Neuronal stem cell (in vitro differentiated cells): ENCODE measurements around the gene JMJD8.
A peak's percentile ranks its signal among the peaks of the same experiment; 100 is the strongest.

Source experiments
- DNase-seq: peaks from one replicate; pipeline ENCODE4 v3.0.0-alpha.2; 2013; ENCODE audit warnings: low spot score
- H2AFZ ChIP-seq: one replicate; pipeline ENCODE4 v1.6.1; 2013; ENCODE audit warnings: mild to moderate bottlenecking, low read length, inconsistent platforms
- H2AK5ac ChIP-seq: 2 replicates; pipeline ENCODE4 v1.6.1; 2013; ENCODE audit warnings: low read depth, mild to moderate bottlenecking, inconsistent platforms, low read length, moderate library complexity, mixed read lengths
- H2BK120ac ChIP-seq: 2 replicates; pipeline ENCODE4 v1.6.1; 2013; ENCODE audit warnings: low read depth, mild to moderate bottlenecking, inconsistent platforms, low read length, moderate library complexity, mixed read lengths
- H2BK12ac ChIP-seq: one replicate; pipeline ENCODE4 v1.6.1; 2013; ENCODE audit warnings: low read length, inconsistent platforms
- H2BK15ac ChIP-seq: 2 replicates; pipeline ENCODE4 v1.6.1; 2013; ENCODE audit warnings: mild to moderate bottlenecking, low read length, inconsistent platforms, mixed read lengths
- H2BK5ac ChIP-seq: one replicate; pipeline ENCODE4 v1.6.1; 2013; ENCODE audit warnings: inconsistent platforms, mild to moderate bottlenecking, low read length, moderate library complexity
- H3K14ac ChIP-seq: one replicate; pipeline ENCODE4 v1.6.1; 2013; ENCODE audit warnings: low read length, inconsistent platforms
- H3K18ac ChIP-seq: 2 replicates; pipeline ENCODE4 v1.6.1; 2013; ENCODE audit warnings: low read length, inconsistent platforms
- H3K23ac ChIP-seq: 2 replicates; pipeline ENCODE4 v1.6.1; 2013; ENCODE audit warnings: low read depth, mild to moderate bottlenecking, mixed read lengths, low read length, inconsistent platforms; ENCODE audit not compliant: poor library complexity
- H3K27ac ChIP-seq: replicated peaks from 3 replicates; pipeline ENCODE4 v1.5.1; 2013; ENCODE audit warnings: low read length, inconsistent platforms
- H3K27me3 ChIP-seq, 3 experiments: 2 replicates each; pipeline ENCODE4 v1.6.1; 2013; ENCODE audit warnings: low read length in 3 of 3, mild to moderate bottlenecking in 2 of 3, inconsistent platforms in 1 of 3, low read depth in 1 of 3, mixed read lengths in 1 of 3, moderate library complexity in 1 of 3; ENCODE audit not compliant: control insufficient read depth in 3 of 3, insufficient read depth in 3 of 3
- H3K36me3 ChIP-seq, 2 donors: replicated peaks in 1 of 2; 2 replicates each; pipeline ENCODE4 v1.6.1; 2013; ENCODE audit warnings: low read length in 2 of 2; ENCODE audit not compliant: control insufficient read depth in 2 of 2, insufficient read depth in 2 of 2
- H3K4ac ChIP-seq: 2 replicates; pipeline ENCODE4 v1.6.1; 2013; ENCODE audit warnings: inconsistent platforms, mild to moderate bottlenecking, low read length, moderate library complexity
- H3K4me1 ChIP-seq, 2 donors: 1 replicate in 1 of 2; 2 replicates in 1 of 2; pipeline ENCODE4 v1.6.1; 2013; ENCODE audit warnings: low read length in 2 of 2, low read depth in 1 of 2; ENCODE audit not compliant: control insufficient read depth in 2 of 2, insufficient read depth in 1 of 2
- H3K4me2 ChIP-seq: one replicate; pipeline ENCODE4 v1.6.1; 2013; ENCODE audit warnings: mild to moderate bottlenecking, low read length, inconsistent platforms; ENCODE audit not compliant: insufficient read depth, poor library complexity, severe bottlenecking
- H3K4me3 ChIP-seq, 2 donors: 2 replicates each; pipeline ENCODE4 v1.5.1; 2013; ENCODE audit warnings: low read length in 2 of 2, mild to moderate bottlenecking in 2 of 2, inconsistent platforms in 1 of 2, moderate library complexity in 1 of 2
- H3K79me1 ChIP-seq: one replicate; pipeline ENCODE4 v1.6.1; 2013; ENCODE audit warnings: low read depth, mild to moderate bottlenecking, inconsistent platforms, low read length, moderate library complexity
- H3K9ac ChIP-seq: one replicate; pipeline ENCODE4 v1.6.1; 2013; ENCODE audit warnings: mild to moderate bottlenecking, low read depth, low read length, inconsistent platforms; ENCODE audit not compliant: poor library complexity
- H3K9me3 ChIP-seq, 2 donors: replicated peaks in 1 of 2; 2 replicates each; pipeline versions ENCODE3 to v1.6.1; 2013; ENCODE audit warnings: low read length in 2 of 2, mild to moderate bottlenecking in 2 of 2, inconsistent platforms in 1 of 2, low read depth in 1 of 2, mixed read lengths in 1 of 2, moderate library complexity in 1 of 2; ENCODE audit not compliant: control insufficient read depth in 2 of 2, insufficient read depth in 1 of 2
- H4K8ac ChIP-seq: one replicate; pipeline ENCODE4 v1.6.1; 2013; ENCODE audit warnings: low read depth, mild to moderate bottlenecking, inconsistent platforms, low read length, moderate library complexity
- H4K91ac ChIP-seq: one replicate; pipeline ENCODE4 v1.6.1; 2013; ENCODE audit warnings: low read length, low read depth, mild to moderate bottlenecking, inconsistent platforms; ENCODE audit not compliant: poor library complexity
- WGBS, 2 donors: extraction: QIAGEN DNeasy Blood & Tissue Kit; methylation state at CpG; one replicate each; pipeline ENCODE4 v1.1.7; 2013; ENCODE audit warnings: missing lambda C conversion rate in 2 of 2, mixed read lengths in 1 of 2; ENCODE audit not compliant: insufficient read length in 2 of 2, insufficient replicate concordance in 1 of 2; ENCODE audit errors: extremely low coverage in 2 of 2; 5-methylcytosine and 5-hydroxymethylcytosine counted together

The JMJD8 gene

GRCh38 chr16:676913-677312 is 7.2 kb downstream of the JMJD8 start:
- Histone ChIP-seq H3K9ac (no peak overlapping the region), H2AK5ac (peak overlapping the region; percentile 6), H3K4me1 (peaks cover 6 to 21% of the 10 kb centered on the region in 2 donors), H3K27me3 (peaks cover 0 to 14% (median 0%) of the 10 kb centered on the region in 3 experiments), H3K4me3 (no peak overlapping the region), H3K14ac (peak overlapping the region; percentile 56), H2BK15ac (no peak overlapping the region), H3K23ac (peak overlapping the region; percentile 85), H4K91ac (peak overlapping the region; percentile 53), H3K36me3 (peaks cover 22 to 37% of the 10 kb centered on the region in 2 donors), H3K18ac (peak overlapping the region; percentile 17), H3K4ac (no peak overlapping the region), H2BK12ac (peak overlapping the region; percentile 73), H2AFZ (no peak overlapping the region), H3K4me2 (peak overlapping the region; percentile 2), H3K79me1 (peaks cover 18% of the 10 kb centered on the region), H2BK5ac (peak overlapping the region; percentile 93), H3K9me3 (peaks cover 0 to 2% of the 10 kb centered on the region in 2 donors), H2BK120ac (no peak overlapping the region), H3K27ac (no peak overlapping the region), H4K8ac (peak overlapping the region; percentile 82)
- no peak for DNase-seq
- no CpG with 5 or more reads among the region's 23 CpGs for WGBS, 2 donors

GRCh38 chr16:676565-676902 is 7.6 kb downstream of the JMJD8 start:
- peaks cover 17% of the 10 kb centered on the region for H3K79me1 ChIP-seq
- H2BK15ac ChIP-seq: peak overlapping the region; percentile 3
- H3K4ac ChIP-seq: no peak overlapping the region
- H3K9ac ChIP-seq: peak overlapping the region; percentile 53
- no peak overlapping the region for H2BK5ac ChIP-seq
- peaks cover 0 to 14% (median 0%) of the 10 kb centered on the region in 3 experiments for H3K27me3 ChIP-seq
- H2BK12ac ChIP-seq: no peak overlapping the region
- H4K91ac ChIP-seq: no peak overlapping the region
- no peak overlapping the region for H2AFZ ChIP-seq
- H3K14ac ChIP-seq: peak overlapping the region; percentile 39
- no peak overlapping the region for H4K8ac ChIP-seq
- H3K4me2 ChIP-seq: no peak overlapping the region
- no peaks in the 10 kb centered on the region for H3K9me3 ChIP-seq
- peak overlapping the region; percentile 82 for H2AK5ac ChIP-seq
- H3K23ac ChIP-seq: peak overlapping the region; percentile 85
- H3K4me1 ChIP-seq: peaks cover 3 to 18% of the 10 kb centered on the region in 2 donors
- peak overlapping the region in 1 of 2 donors; percentile 64 for H3K4me3 ChIP-seq
- DNase-seq: no peak
- no peak overlapping the region for H2BK120ac ChIP-seq
- H3K18ac ChIP-seq: peak overlapping the region; percentile 0
- no peak overlapping the region for H3K27ac ChIP-seq
- H3K36me3 ChIP-seq: peaks cover 20 to 36% of the 10 kb centered on the region in 2 donors
- no CpG with 5 or more reads among the region's 21 CpGs for WGBS, 2 donors

- H2AK5ac ChIP-seq: peak overlapping the region; percentile 82
- H3K27ac ChIP-seq: no peak overlapping the region
- no CpG with 5 or more reads among the region's 25 CpGs for WGBS, 2 donors
- H3K4me1 ChIP-seq: peaks cover 0 to 13% of the 10 kb centered on the region in 2 donors
- no peak overlapping the region for H4K91ac ChIP-seq
- H2BK12ac ChIP-seq: no peak overlapping the region
- peak overlapping the region; percentile 71 for H3K4me2 ChIP-seq
- peaks cover 0 to 14% (median 0%) of the 10 kb centered on the region in 3 experiments for H3K27me3 ChIP-seq
- no peak overlapping the region for H2AFZ ChIP-seq
- no peak overlapping the region for H2BK5ac ChIP-seq
- H3K23ac ChIP-seq: peak overlapping the region; percentile 97
- no peak for DNase-seq
- H3K79me1 ChIP-seq: peaks cover 13% of the 10 kb centered on the region
- H3K9ac ChIP-seq: peak overlapping the region; percentile 53
- no peak overlapping the region for H3K4ac ChIP-seq
- peak overlapping the region; percentile 39 for H3K14ac ChIP-seq
- peak overlapping the region; percentile 89 for H3K18ac ChIP-seq
- H2BK120ac ChIP-seq: no peak overlapping the region
- H2BK15ac ChIP-seq: peak overlapping the region; percentile 3
- no peaks in the 10 kb centered on the region for H3K9me3 ChIP-seq
- H3K36me3 ChIP-seq: peaks cover 20 to 36% of the 10 kb centered on the region in 2 donors
- no peak overlapping the region for H4K8ac ChIP-seq
- peak overlapping the region in 1 of 2 donors; percentile 69 for H3K4me3 ChIP-seq
These were observed 8.1 kb downstream of the JMJD8 start for GRCh38 chr16:675884-676564.
